ENCODE results near the gene HEMGN. TPM values are rescaled to one million over a fixed set of nuclear protein-coding genes. Genes with fewer than 3 reads are reported as not detected.

The HEMGN gene
- total RNA-seq, 1 experiment from 2014 or later: 0.11 TPM

GRCh38 chr9:97980479-97980803 is 42.5 kb upstream of the HEMGN start (continued):
- TF ChIP-seq CTCF (IDR thresholded peaks at IDR 0.05) (no peak), SMAD4 (CRISPR knock-in tag; IDR thresholded peaks at IDR 0.05) (no peak)

- ATAC-seq (no peak), DNase-seq (ENCODE audit: low spot score) (no peak)
- TF ChIP-seq ZNF396 (CRISPR knock-in tag; IDR thresholded peaks at IDR 0.05; ENCODE audit: borderline replicate concordance): no peak
- no peak for TF ChIP-seq E2F4 (CRISPR knock-in tag; IDR thresholded peaks at IDR 0.05; ENCODE audit: borderline replicate concordance, low read depth)
- TF ChIP-seq USF1 (CRISPR knock-in tag; IDR thresholded peaks at IDR 0.05): no peak
- no peak for TF ChIP-seq RELA (CRISPR knock-in tag; IDR thresholded peaks at IDR 0.05; ENCODE audit: borderline replicate concordance)
- TF ChIP-seq CREB1 (CRISPR knock-in tag; IDR thresholded peaks at IDR 0.05): no peak
- no peak for TF ChIP-seq MXD4 (CRISPR knock-in tag; IDR thresholded peaks at IDR 0.05; ENCODE audit: borderline replicate concordance)
- TF ChIP-seq GRHL2 (CRISPR knock-in tag; IDR thresholded peaks at IDR 0.05; ENCODE audit: insufficient replicate concordance, severe bottlenecking): no peak
- H3K9me3 Mint-ChIP-seq: peaks cover 5% of the 10 kb centered on the region
- H3K27me3 Mint-ChIP-seq (ENCODE audit: low read depth): peaks cover 77% of the 10 kb centered on the region
- H3K4me1 Mint-ChIP-seq: peaks cover 8% of the 10 kb centered on the region
- no peak overlapping the region for H3K4me3 Mint-ChIP-seq
- POLR2A ChIA-PET: no interaction called here
- H3K36me3 Mint-ChIP-seq: no peaks in the 10 kb centered on the region
- CTCF ChIA-PET: no interaction called here
- no peak overlapping the region for H3K27ac Mint-ChIP-seq
Observed at GRCh38 chr9:97979788-97980478, 42.0 kb upstream of the HEMGN start.

- CTCF ChIA-PET: no interaction called here
- peaks cover 91% of the 10 kb centered on the region for H3K27me3 Mint-ChIP-seq (ENCODE audit: low read depth)
- no peak for DNase-seq (ENCODE audit: low spot score)
Observed at GRCh38 chr9:97978371-97979130, 40.6 kb upstream of the HEMGN start.

More at GRCh38 chr9:97978371-97979130, 40.6 kb upstream of the HEMGN start:
- Mint-ChIP-seq H3K4me3 (no peak overlapping the region), H3K36me3 (no peaks in the 10 kb centered on the region), H3K27ac (no peak overlapping the region), H3K9me3 (peaks cover 5% of the 10 kb centered on the region), H3K4me1 (peaks cover 8% of the 10 kb centered on the region)
- POLR2A ChIA-PET: no interaction called here
- TF ChIP-seq ATF2 (CRISPR knock-in tag; IDR thresholded peaks at IDR 0.05; ENCODE audit: borderline replicate concordance, low read depth): no peak
- TF ChIP-seq MXD4 (CRISPR knock-in tag; IDR thresholded peaks at IDR 0.05; ENCODE audit: borderline replicate concordance): no peak
- TF ChIP-seq MLX (CRISPR knock-in tag; IDR thresholded peaks at IDR 0.05): no peak
- TF ChIP-seq SP1 (CRISPR knock-in tag; conservative IDR thresholded peaks at IDR 0.05): no peak
- no peak for TF ChIP-seq CTCF (IDR thresholded peaks at IDR 0.05)
- no peak for TF ChIP-seq NR3C1 (CRISPR knock-in tag; conservative IDR thresholded peaks at IDR 0.05; ENCODE audit: low read depth)
- no peak for TF ChIP-seq ZNF317 (CRISPR knock-in tag; IDR thresholded peaks at IDR 0.05; ENCODE audit: borderline replicate concordance, low read depth)
- no peak for TF ChIP-seq CREM (CRISPR knock-in tag; IDR thresholded peaks at IDR 0.05)
- no peak for TF ChIP-seq USF1 (CRISPR knock-in tag; IDR thresholded peaks at IDR 0.05)
- TF ChIP-seq MAX (CRISPR knock-in tag; IDR thresholded peaks at IDR 0.05): no peak
- no peak for TF ChIP-seq HMGXB4 (CRISPR knock-in tag; IDR thresholded peaks at IDR 0.05)
- no peak for ATAC-seq
